Lower lobe of right lung (tissue), 2 donors: ENCODE measurements around the gene SLC6A6. TPM values are rescaled to one million over a fixed set of nuclear protein-coding genes. Genes with fewer than 3 reads are reported as not detected.

Experiments
- ATAC-seq, 2 donors: fragments of 200-7000 bp; cut with Tn5 transposase; one replicate each; pipeline ENCODE4 v1.9.1; 2020 to 2022; ENCODE audit warnings: mild to moderate bottlenecking in 2 of 2, moderate library complexity in 2 of 2
- DNase-seq: peaks from one replicate; pipeline ENCODE4 v3.0.0-alpha.2; 2020
- H3K27ac ChIP-seq: fragments of 200-600 bp; one replicate; pipeline ENCODE4 v1.8.0; 2022
- H3K27me3 ChIP-seq: fragments of 200-600 bp; one replicate; pipeline ENCODE4 v1.8.0; 2022; ENCODE audit warnings: low read depth
- H3K36me3 ChIP-seq: fragments of 200-600 bp; one replicate; pipeline ENCODE4 v1.8.0; 2022; ENCODE audit warnings: mild to moderate bottlenecking
- H3K4me1 ChIP-seq: fragments of 200-600 bp; one replicate; pipeline ENCODE4 v1.8.0; 2022
- H3K4me3 ChIP-seq: fragments of 200-600 bp; one replicate; pipeline ENCODE4 v1.8.0; 2022; ENCODE audit warnings: mild to moderate bottlenecking
- H3K9me3 ChIP-seq: fragments of 200-600 bp; one replicate; pipeline ENCODE4 v1.8.0; 2022
- CTCF ChIP-seq: fragments of 200-600 bp; IDR thresholded peaks from one replicate; pipeline ENCODE4 v1.8.0; 2022; ENCODE audit warnings: antibody characterized with exemption, mild to moderate bottlenecking
- intact Hi-C: fragments of 100-400 bp; cut with DNase I; formaldehyde crosslinking; loops from one replicate; pipeline ENCODE4 v1.11.0; 2022
- total RNA-seq: library from RNA; stranded (reverse); fragmentation: NEBNext Ultra II Directional; extraction: Animal tissue kit (Norgen Biotek cat#: 25700); gene quantifications from one replicate; pipeline ENCODE4 v1.2.1, GENCODE V29; 2021
- donor health status: DM: no; HTN: yes; CAD: no; lungs with severe emphysema.

The SLC6A6 gene
- total RNA-seq, 1 donor from 2014 or later: 84.0 TPM

GRCh38 chr3:14476583-14477265 lies 74.3 kb downstream of the SLC6A6 start:
- ATAC-seq: no peak
- Histone ChIP-seq H3K27ac (no peak overlapping the region), H3K4me1 (peaks cover 22% of the 10 kb centered on the region), H3K9me3 (no peaks in the 10 kb centered on the region), H3K36me3 (peaks cover 95% of the 10 kb centered on the region), H3K27me3 (no peaks in the 10 kb centered on the region), H3K4me3 (no peak overlapping the region)
- intact Hi-C loops: no loop called here
- no peak for TF ChIP-seq CTCF
- peak; percentile 21 for DNase-seq

GRCh38 chr3:14477311-14477935 lies 75.0 kb downstream of the SLC6A6 start:
- peaks cover 95% of the 10 kb centered on the region for H3K36me3 ChIP-seq
- intact Hi-C loops: no loop called here
- H3K27me3 ChIP-seq: no peaks in the 10 kb centered on the region
- H3K9me3 ChIP-seq: no peaks in the 10 kb centered on the region
- peaks cover 25% of the 10 kb centered on the region for H3K4me1 ChIP-seq
- ATAC-seq (no peak), DNase-seq (peak; percentile 24)
- no peak overlapping the region for H3K4me3 ChIP-seq
- no peak overlapping the region for H3K27ac ChIP-seq
- no peak for TF ChIP-seq CTCF

GRCh38 chr3:14478956-14479550 lies 76.6 kb downstream of the SLC6A6 start:
- Histone ChIP-seq H3K27ac (no peak overlapping the region), H3K27me3 (no peaks in the 10 kb centered on the region), H3K9me3 (no peaks in the 10 kb centered on the region), H3K36me3 (peaks cover 96% of the 10 kb centered on the region), H3K4me3 (no peak overlapping the region), H3K4me1 (peaks cover 11% of the 10 kb centered on the region)
- TF ChIP-seq CTCF: no peak
- DNase-seq (peak; percentile 20), ATAC-seq (no peak)
- intact Hi-C loops: no loop called here

GRCh38 chr3:14479591-14479990 lies 77.2 kb downstream of the SLC6A6 start:
- H3K4me3 ChIP-seq: no peak overlapping the region
- intact Hi-C loops: no loop called here
- no peak for ATAC-seq
- H3K27me3 ChIP-seq: no peaks in the 10 kb centered on the region
- peak; percentile 33 for DNase-seq
- no peaks in the 10 kb centered on the region for H3K9me3 ChIP-seq
- TF ChIP-seq CTCF: no peak
- H3K27ac ChIP-seq: no peak overlapping the region
- H3K36me3 ChIP-seq: peaks cover 98% of the 10 kb centered on the region
- H3K4me1 ChIP-seq: peaks cover 11% of the 10 kb centered on the region

- H3K27me3 ChIP-seq: no peaks in the 10 kb centered on the region
- intact Hi-C loops: no loop called here
- H3K9me3 ChIP-seq: no peaks in the 10 kb centered on the region
- H3K4me1 ChIP-seq: peaks cover 11% of the 10 kb centered on the region
- TF ChIP-seq CTCF: no peak
- ATAC-seq (peak; percentile 56 to 92), DNase-seq (peak; percentile 45)
- H3K4me3 ChIP-seq: no peak overlapping the region
- H3K36me3 ChIP-seq: peaks cover 99% of the 10 kb centered on the region
- no peak overlapping the region for H3K27ac ChIP-seq
Observed at GRCh38 chr3:14480207-14481017, 78.0 kb downstream of the SLC6A6 start.
